ENCODE results near the gene SPART.
"Not testable (repeated sequence)": the region's sequence is repeated elsewhere in the genome, so short reads cannot be mapped to it uniquely, and the experiment has no call there.

SPART gene

GRCh38 chr13:36344173-36344572 is 2.0 kb downstream of the SPART start:
- no peak for DNase-seq (ENCODE audit: low spot score)
- no peak for TF ChIP-seq CTCF (IDR thresholded peaks at IDR 0.05; ENCODE audit: extremely low read depth, missing control alignments)

- DNase-seq (ENCODE audit: low spot score) = no peak
- TF ChIP-seq CTCF (IDR thresholded peaks at IDR 0.05; ENCODE audit: extremely low read depth, missing control alignments) = no peak
These were observed 2.4 kb downstream of the SPART start for GRCh38 chr13:36343766-36344165.

GRCh38 chr13:36342715-36343114 is 3.5 kb downstream of the SPART start:
- no peak for TF ChIP-seq CTCF (IDR thresholded peaks at IDR 0.05; ENCODE audit: extremely low read depth, missing control alignments)
- DNase-seq (ENCODE audit: low spot score) = no peak

GRCh38 chr13:36341718-36342117 is 4.5 kb downstream of the SPART start:
- TF ChIP-seq CTCF (IDR thresholded peaks at IDR 0.05; ENCODE audit: extremely low read depth, missing control alignments) = no peak
- no peak for DNase-seq (ENCODE audit: low spot score)

GRCh38 chr13:36339600-36340155 is 6.5 kb downstream of the SPART start:
- no peak for DNase-seq (ENCODE audit: low spot score)
- no peak for TF ChIP-seq CTCF (IDR thresholded peaks at IDR 0.05; ENCODE audit: extremely low read depth, missing control alignments)

GRCh38 chr13:36337938-36338641 is 8.1 kb downstream of the SPART start:
- no peak for TF ChIP-seq CTCF (IDR thresholded peaks at IDR 0.05; ENCODE audit: extremely low read depth, missing control alignments)
- DNase-seq (ENCODE audit: low spot score) = no peak

GRCh38 chr13:36332986-36333385 is 13.2 kb downstream of the SPART start:
- no peak for DNase-seq (ENCODE audit: low spot score)
- no peak for TF ChIP-seq CTCF (IDR thresholded peaks at IDR 0.05; ENCODE audit: extremely low read depth, missing control alignments)

GRCh38 chr13:36332255-36332654 is 13.9 kb downstream of the SPART start:
- not testable (repeated sequence) for DNase-seq (ENCODE audit: low spot score)
